OCI-LY7 (cell line): ENCODE data around the gene RNFT2. TPM values are rescaled to one million over a fixed set of nuclear protein-coding genes. Genes with fewer than 3 reads are reported as not detected.
A peak's percentile ranks its signal among the peaks of the same experiment; 100 is the strongest.

Experiments
- BruUV-seq: library from RNA; stranded (reverse); fragments of 400-500 nt; replicated peaks from 2 replicates; lab custom pipeline; 2021; lab: Mats Ljungman, UMichigan
- CTCF ChIA-PET: fragments of 300-600 bp; sonication (Branson Sonifier 250); formaldehyde crosslinking; loops from one replicate; lab custom pipeline; 2022; ENCODE audit warnings: antibody characterized with exemption; ENCODE audit not compliant: unreplicated experiment; lab: Charles Lee
- POLR2A ChIA-PET: fragments of 300-600 bp; sonication (Branson Sonifier 250); formaldehyde crosslinking; loops from one replicate; lab custom pipeline; 2022; ENCODE audit warnings: antibody characterized with exemption; lab: Charles Lee
- DNase-seq: peaks from one replicate; pipeline ENCODE4 v3.0.0-alpha.2; 2015; ENCODE audit warnings: low spot score
- H2AFZ ChIP-seq: fragments of 200-600 bp; sonication (generic), shearing (Covaris generic); 2 replicates; pipeline ENCODE4 v1.6.1; 2014; ENCODE audit warnings: mild to moderate bottlenecking, antibody characterized with exemption, low read length, moderate library complexity
- H3K27ac ChIP-seq: fragments of 200-600 bp; sonication (generic); 2 replicates; pipeline ENCODE4 v1.5.1; 2014; ENCODE audit warnings: mixed run types, low read depth, mild to moderate bottlenecking, moderate library complexity, low read length, inconsistent platforms; ENCODE audit not compliant: poor library complexity, severe bottlenecking
- H3K36me3 ChIP-seq: fragments of 200-600 bp; sonication (generic); 2 replicates; pipeline ENCODE4 v1.6.1; 2014; ENCODE audit warnings: mild to moderate bottlenecking, antibody characterized with exemption, low read length, moderate library complexity, mixed read lengths; ENCODE audit not compliant: insufficient read depth
- H3K4me1 ChIP-seq: fragments of 200-600 bp; sonication (generic); 2 replicates; pipeline ENCODE4 v1.5.1; 2014; ENCODE audit warnings: mild to moderate bottlenecking, low read length; ENCODE audit not compliant: insufficient read depth, poor library complexity, severe bottlenecking
- H3K4me2 ChIP-seq: fragments of 200-600 bp; sonication (generic); 2 replicates; pipeline ENCODE4 v1.6.1; 2014; ENCODE audit warnings: mild to moderate bottlenecking, low read length
- H3K4me3 ChIP-seq: fragments of 200-600 bp; sonication (generic); 2 replicates; pipeline ENCODE4 v1.5.1; 2014; ENCODE audit warnings: mild to moderate bottlenecking, low read depth, low read length; ENCODE audit not compliant: poor library complexity, severe bottlenecking
- H3K79me2 ChIP-seq: fragments of 200-600 bp; sonication (generic); 2 replicates; pipeline ENCODE4 v1.6.1; 2016; ENCODE audit warnings: low read depth, mild to moderate bottlenecking, low read length, moderate library complexity, mixed read lengths; ENCODE audit not compliant: insufficient read depth
- H3K9me2 ChIP-seq: fragments of 200-600 bp; sonication (generic); 2 replicates; pipeline ENCODE4 v1.6.1; 2016; ENCODE audit warnings: mild to moderate bottlenecking, low read length, mixed read lengths; ENCODE audit not compliant: insufficient read depth
- H3K9me3 ChIP-seq: fragments of 200-600 bp; sonication (generic); 2 replicates; pipeline ENCODE4 v1.6.1; 2014; ENCODE audit warnings: mild to moderate bottlenecking, mixed run types, low read length, mixed read lengths
- H4K20me1 ChIP-seq: fragments of 200-600 bp; sonication (generic); 2 replicates; pipeline ENCODE4 v1.6.1; 2014; ENCODE audit warnings: mild to moderate bottlenecking, antibody characterized with exemption, low read length, moderate library complexity, mixed read lengths; ENCODE audit not compliant: insufficient read depth
- EZH2phosphoT487 ChIP-seq: fragments of 200-600 bp; sonication (generic); IDR thresholded peaks from 2 replicates; pipeline ENCODE4 v1.6.1; 2018; ENCODE audit warnings: low read depth, borderline replicate concordance, mild to moderate bottlenecking, mixed run types, antibody characterized with exemption, low read length, moderate library complexity, mixed read lengths
- intact Hi-C: fragments of 100-400 bp; cut with micrococcal nuclease; formaldehyde crosslinking; loops from one replicate; pipeline ENCODE4 v1.10.0; 2022; ENCODE audit not compliant: unreplicated experiment
- total RNA-seq, 2 experiments: library from RNA; depleted of rRNA in 1 of 2; stranded (reverse); fragments of >200 nt in 1 of 2; shearing (Covaris generic) in 1 of 2; gene quantifications; 2 replicates each; pipeline ENCODE4 v1.2.3, GENCODE V29; 2014 to 2022
- TF ChIP-seq, protein P1 (sequence below): fragments of 200-600 bp; sonication (generic); conservative IDR thresholded peaks from 2 replicates; pipeline ENCODE4 v1.5.1; 2014; ENCODE audit warnings: mild to moderate bottlenecking, antibody characterized with exemption, low read length, moderate library complexity, mixed read lengths

The RNFT2 gene
- total RNA-seq, 2 experiments from 2014 or later: 40.2 to 62.2 TPM

DNA sequence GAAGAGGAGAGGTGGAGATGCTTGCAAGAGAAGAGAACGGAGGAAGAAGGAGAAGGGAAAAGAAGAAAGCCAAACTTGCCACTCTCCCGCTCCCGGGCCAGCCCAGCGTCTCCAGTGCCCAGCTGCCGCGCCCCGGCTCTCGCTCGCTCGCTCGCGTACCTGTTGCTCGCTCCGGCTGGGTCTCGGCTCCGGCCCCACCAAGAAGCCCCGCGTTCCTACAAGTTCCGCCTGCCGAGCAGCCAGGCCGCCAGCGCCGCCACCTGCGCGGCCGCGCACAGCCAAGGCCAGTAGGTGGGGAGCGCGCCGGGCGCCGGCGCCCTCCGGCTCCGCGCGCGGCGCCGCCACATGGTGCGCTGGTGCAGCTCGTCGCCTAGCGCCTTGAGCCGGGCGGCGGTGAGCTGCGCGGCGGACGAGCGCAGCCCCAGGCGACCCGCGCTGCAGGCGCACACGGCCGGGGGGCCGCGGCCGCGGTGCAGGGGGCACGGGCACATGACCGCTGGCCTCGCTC lies 142.8 kb downstream of the RNFT2 start:
- no peaks in the 10 kb centered on the region for H3K9me2 ChIP-seq
- H2AFZ ChIP-seq: peak overlapping the region; percentile 12; the same call in 1 of the 2 replicates
- peak; percentile 93 for DNase-seq
- peak overlapping the region; percentile 76 for H3K4me3 ChIP-seq
- no peaks in the 10 kb centered on the region for H4K20me1 ChIP-seq
- H3K9me3 ChIP-seq: no peaks in the 10 kb centered on the region
- peak overlapping the region; percentile 57 for H3K27ac ChIP-seq
- TF ChIP-seq, protein P1, sequence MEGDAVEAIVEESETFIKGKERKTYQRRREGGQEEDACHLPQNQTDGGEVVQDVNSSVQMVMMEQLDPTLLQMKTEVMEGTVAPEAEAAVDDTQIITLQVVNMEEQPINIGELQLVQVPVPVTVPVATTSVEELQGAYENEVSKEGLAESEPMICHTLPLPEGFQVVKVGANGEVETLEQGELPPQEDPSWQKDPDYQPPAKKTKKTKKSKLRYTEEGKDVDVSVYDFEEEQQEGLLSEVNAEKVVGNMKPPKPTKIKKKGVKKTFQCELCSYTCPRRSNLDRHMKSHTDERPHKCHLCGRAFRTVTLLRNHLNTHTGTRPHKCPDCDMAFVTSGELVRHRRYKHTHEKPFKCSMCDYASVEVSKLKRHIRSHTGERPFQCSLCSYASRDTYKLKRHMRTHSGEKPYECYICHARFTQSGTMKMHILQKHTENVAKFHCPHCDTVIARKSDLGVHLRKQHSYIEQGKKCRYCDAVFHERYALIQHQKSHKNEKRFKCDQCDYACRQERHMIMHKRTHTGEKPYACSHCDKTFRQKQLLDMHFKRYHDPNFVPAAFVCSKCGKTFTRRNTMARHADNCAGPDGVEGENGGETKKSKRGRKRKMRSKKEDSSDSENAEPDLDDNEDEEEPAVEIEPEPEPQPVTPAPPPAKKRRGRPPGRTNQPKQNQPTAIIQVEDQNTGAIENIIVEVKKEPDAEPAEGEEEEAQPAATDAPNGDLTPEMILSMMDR: peak; percentile 49; the same call in 1 of the 2 replicates
- no peak for TF ChIP-seq EZH2phosphoT487
- ChIA-PET CTCF (interaction anchor here (1.0 to 2.3 kb wide), 4 partner anchors 22 to 178 kb away, joined by 3 to 7 read pairs (median 6); no protein-coding TSS in a partner anchor), POLR2A (interaction anchor here (0.6 to 2.3 kb wide), 15 partner anchors 11 to 172 kb away, joined by 3 to 12 read pairs (median 4); partner anchors contain the start of gene FBXW8)
- H3K79me2 ChIP-seq: no peaks in the 10 kb centered on the region; the same call in 1 of the 2 replicates
- peak overlapping the region; percentile 96 for H3K4me2 ChIP-seq
- peaks cover 12% of the 10 kb centered on the region for H3K36me3 ChIP-seq
- intact Hi-C loops: loop anchor here (1.0 to 10.0 kb wide), 5 partner anchors 62 to 234 kb away; partner anchors contain the start of genes RNFT2 and SPRING1
- peaks cover 46% of the 10 kb centered on the region for H3K4me1 ChIP-seq
- BruUV-seq: no TSS peak

GRCh38 chr12:116881325-116881876 lies 143.3 kb downstream of the RNFT2 start, which contains the start of gene HRK:
HRK (minus strand) TSS chr12:116881441; CDS start chr12:116881307, 134 bp downstream.
- no peak for TF ChIP-seq EZH2phosphoT487
- TF ChIP-seq, protein P1: 0 out of 2 replicates have a peak, but pooled peaks have one; percentile 11
- Histone ChIP-seq H3K9me2 (no peaks in the 10 kb centered on the region), H3K27ac (peak within 1 kb of the TSS; percentile 57), H3K36me3 (peaks cover 12% of the 10 kb centered on the region), H3K4me2 (peak within 1 kb of the TSS; percentile 96), H3K4me3 (peak within 1 kb of the TSS; percentile 76), H3K79me2 (no peaks in the 10 kb centered on the region; the same call in 1 of the 2 replicates), H3K9me3 (no peaks in the 10 kb centered on the region), H2AFZ (peak within 1 kb of the TSS; percentile 50; the same call in 1 of the 2 replicates), H3K4me1 (peaks cover 50% of the 10 kb centered on the region), H4K20me1 (no peaks in the 10 kb centered on the region)
- DNase-seq: peak; percentile 78
- intact Hi-C loops: loop anchor here (1.0 to 10.0 kb wide), 5 partner anchors 62 to 233 kb away; partner anchors contain the start of genes RNFT2 and SPRING1
- no TSS peak for BruUV-seq
- CTCF ChIA-PET: interaction anchor here (1.8 to 2.3 kb wide), 2 partner anchors 172 to 178 kb away, joined by 7 to 13 read pairs; no protein-coding TSS in a partner anchor
- POLR2A ChIA-PET: interaction anchor here (0.6 to 2.3 kb wide), 7 partner anchors 12 to 121 kb away, joined by 3 to 12 read pairs (median 4); partner anchors contain the start of gene FBXW8
